ENCODE measurements around the gene PTPRN2. TPM values are rescaled to one million over a fixed set of nuclear protein-coding genes. Genes with fewer than 3 reads are reported as not detected.

PTPRN2 gene
- total RNA-seq, 1 donor from 2014 or later, result 11.4 TPM

GRCh38 chr7:158559356-158559755, 28.3 kb downstream of the PTPRN2 start:
- Mint-ChIP-seq H3K9me3 (ENCODE audit: low read depth) (peaks cover 4% of the 10 kb centered on the region), H3K27ac (no peak overlapping the region), H3K27me3 (peaks cover 7% of the 10 kb centered on the region), H3K36me3 (ENCODE audit: insufficient read depth) (no peaks in the 10 kb centered on the region), H3K4me1 (ENCODE audit: low read depth) (no peaks in the 10 kb centered on the region), H3K4me3 (ENCODE audit: low read depth) (no peak overlapping the region)
- no peak for DNase-seq (ENCODE audit: low spot score, unreplicated experiment)
- no peak for TF ChIP-seq CTCF (IDR thresholded peaks at IDR 0.05; ENCODE audit: unreplicated experiment)

- Mint-ChIP-seq H3K27me3 (peaks cover 7% of the 10 kb centered on the region), H3K4me3 (ENCODE audit: low read depth) (no peak overlapping the region), H3K4me1 (ENCODE audit: low read depth) (no peaks in the 10 kb centered on the region), H3K27ac (no peak overlapping the region), H3K36me3 (ENCODE audit: insufficient read depth) (no peaks in the 10 kb centered on the region), H3K9me3 (ENCODE audit: low read depth) (peaks cover 4% of the 10 kb centered on the region)
- DNase-seq (ENCODE audit: low spot score, unreplicated experiment), result no peak
- no peak for TF ChIP-seq CTCF (IDR thresholded peaks at IDR 0.05; ENCODE audit: unreplicated experiment)
Measured at GRCh38 chr7:158558816-158559215, 28.8 kb downstream of the PTPRN2 start.

- Mint-ChIP-seq H3K36me3 (ENCODE audit: insufficient read depth) (no peaks in the 10 kb centered on the region), H3K27ac (no peak overlapping the region), H3K27me3 (peaks cover 9% of the 10 kb centered on the region), H3K4me1 (ENCODE audit: low read depth) (no peaks in the 10 kb centered on the region), H3K9me3 (ENCODE audit: low read depth) (peaks cover 4% of the 10 kb centered on the region), H3K4me3 (ENCODE audit: low read depth) (no peak overlapping the region)
- no peak for TF ChIP-seq CTCF (IDR thresholded peaks at IDR 0.05; ENCODE audit: unreplicated experiment)
- no peak for DNase-seq (ENCODE audit: low spot score, unreplicated experiment)
Measured at GRCh38 chr7:158557441-158557755, 30.2 kb downstream of the PTPRN2 start.

- no peak for DNase-seq (ENCODE audit: low spot score, unreplicated experiment)
- no peak overlapping the region for H3K4me3 Mint-ChIP-seq (ENCODE audit: low read depth)
- no peak overlapping the region for H3K27ac Mint-ChIP-seq
- H3K36me3 Mint-ChIP-seq (ENCODE audit: insufficient read depth), result no peaks in the 10 kb centered on the region
- peaks cover 4% of the 10 kb centered on the region for H3K9me3 Mint-ChIP-seq (ENCODE audit: low read depth)
- no peak for TF ChIP-seq CTCF (IDR thresholded peaks at IDR 0.05; ENCODE audit: unreplicated experiment)
- H3K27me3 Mint-ChIP-seq, result peaks cover 10% of the 10 kb centered on the region
- no peaks in the 10 kb centered on the region for H3K4me1 Mint-ChIP-seq (ENCODE audit: low read depth)
Measured at GRCh38 chr7:158556721-158557440, 30.7 kb downstream of the PTPRN2 start.

GRCh38 chr7:158555034-158555520, 32.5 kb downstream of the PTPRN2 start:
- TF ChIP-seq CTCF (IDR thresholded peaks at IDR 0.05; ENCODE audit: unreplicated experiment), result no peak
- no peak overlapping the region for H3K4me3 Mint-ChIP-seq (ENCODE audit: low read depth)
- H3K27me3 Mint-ChIP-seq, result peaks cover 15% of the 10 kb centered on the region
- no peak for DNase-seq (ENCODE audit: low spot score, unreplicated experiment)
- peaks cover 4% of the 10 kb centered on the region for H3K9me3 Mint-ChIP-seq (ENCODE audit: low read depth)
- no peaks in the 10 kb centered on the region for H3K4me1 Mint-ChIP-seq (ENCODE audit: low read depth)
- H3K36me3 Mint-ChIP-seq (ENCODE audit: insufficient read depth), result no peaks in the 10 kb centered on the region
- no peak overlapping the region for H3K27ac Mint-ChIP-seq
